K562 (cell line): ENCODE measurements around the gene ADCY4. TPM values are rescaled to one million over a fixed set of nuclear protein-coding genes. Genes with fewer than 3 reads are reported as not detected.

Experiments
- ATAC-seq: fragments of 200-7000 bp; cut with Tn5 transposase; 3 replicates; pipeline ENCODE4 v1.9.1; 2020; ENCODE audit warnings: moderate library complexity
- BruUV-seq: library from RNA; stranded (reverse); fragments of 400-500 nt; replicated peaks from 2 replicates; lab custom pipeline; 2021; lab: Mats Ljungman, UMichigan
- CTCF ChIA-PET: fragments of 300-600 bp; formaldehyde crosslinking; extraction: SDS; loops from one replicate; lab custom pipeline; 2021; ENCODE audit warnings: low intra/inter-chr PET ratio; lab: Yijun Ruan, JAX
- POLR2A ChIA-PET: fragments of 300-600, 350-650 bp; sonication (Branson Sonifier 250); formaldehyde crosslinking; extraction: SDS; loops from one replicate; lab custom pipeline; 2021; ENCODE audit warnings: antibody characterized with exemption, inconsistent platforms; lab: Yijun Ruan, JAX
- DNase-seq, 4 experiments: peaks; one replicate each; pipeline versions ENCODE4 v3.0.0 to v3.0.0-alpha.2; 2011 to 2018; ENCODE audit warnings: low spot score in 3 of 4, mixed read lengths in 3 of 4; ENCODE audit errors: extremely low read depth in 1 of 4
- FAIRE-seq: peaks from 2 replicates; lab custom pipeline; 2011; peaks lifted over from hg19 to GRCh38; lab: Jason Lieb, UNC
- H2AFZ ChIP-seq: 2 replicates; pipeline ENCODE4 v1.6.0; 2011; ENCODE audit warnings: low read depth, low read length, control low read depth, inconsistent platforms
- H3K27ac ChIP-seq: fragments of 200-600 bp; 3 replicates; pipeline ENCODE4 v1.8.0; 2011; ENCODE audit warnings: low read depth, mild to moderate bottlenecking, control low read depth, inconsistent platforms, low read length, moderate library complexity, mixed read lengths; ENCODE audit errors: extremely low read depth
- H3K27me3 ChIP-seq, 2 experiments: fragments of 300-600 bp in 1 of 2; 2 replicates in 1 of 2; 3 replicates in 1 of 2; pipeline versions ENCODE4 v1.6.0 to v1.8.0; 2011; ENCODE audit warnings: inconsistent platforms in 2 of 2, low read length in 2 of 2, mild to moderate bottlenecking in 1 of 2, mixed read lengths in 1 of 2, moderate library complexity in 1 of 2; ENCODE audit not compliant: control insufficient read depth in 2 of 2, insufficient read depth in 2 of 2
- H3K36me3 ChIP-seq: fragments of 300-600 bp; 3 replicates; pipeline ENCODE4 v1.8.0; 2011; ENCODE audit warnings: mild to moderate bottlenecking, low read length, inconsistent platforms; ENCODE audit not compliant: control insufficient read depth, insufficient read depth
- H3K4me1 ChIP-seq, 2 experiments: fragments of 200-600 bp in 1 of 2; replicated peaks in 1 of 2; 2 replicates in 1 of 2; 3 replicates in 1 of 2; pipeline versions ENCODE4 v1.5.1 to v1.8.0; 2011; ENCODE audit warnings: inconsistent platforms in 2 of 2, low read length in 2 of 2, mild to moderate bottlenecking in 1 of 2, mixed read lengths in 1 of 2, moderate library complexity in 1 of 2; ENCODE audit not compliant: control insufficient read depth in 2 of 2, insufficient read depth in 2 of 2
- H3K4me2 ChIP-seq: 2 replicates; pipeline ENCODE4 v1.6.1; 2011; ENCODE audit warnings: low read length, control low read depth, inconsistent platforms, mixed read lengths; ENCODE audit not compliant: insufficient read depth
- H3K4me3 ChIP-seq: fragments of 200-600 bp; sonication (generic), shearing (Covaris generic); 2 replicates; pipeline ENCODE4 v1.5.1; 2016; ENCODE audit warnings: control low read depth, inconsistent platforms
- H3K79me2 ChIP-seq: fragments of 200-600 bp; 3 replicates; pipeline ENCODE4 v1.8.0; 2011; ENCODE audit warnings: low read length, inconsistent platforms; ENCODE audit not compliant: control insufficient read depth, insufficient read depth
- H3K9ac ChIP-seq, 2 experiments: 2 replicates each; pipeline versions ENCODE4 v1.6.0 to v1.6.1; 2011; ENCODE audit warnings: low read depth in 2 of 2, low read length in 2 of 2, control low read depth in 1 of 2, inconsistent platforms in 1 of 2, mild to moderate bottlenecking in 1 of 2, mixed read lengths in 1 of 2; ENCODE audit not compliant: insufficient read depth in 1 of 2
- H3K9me1 ChIP-seq: one replicate; pipeline ENCODE4 v1.6.0; 2011; ENCODE audit warnings: inconsistent platforms, mild to moderate bottlenecking, low read length, moderate library complexity; ENCODE audit not compliant: control insufficient read depth, insufficient read depth
- H3K9me3 ChIP-seq: replicated peaks from 2 replicates; pipeline ENCODE4 v1.5.1; 2011; ENCODE audit warnings: low read depth, low read length, inconsistent platforms; ENCODE audit not compliant: control insufficient read depth, insufficient read depth
- H4K20me1 ChIP-seq: replicated peaks from 2 replicates; pipeline ENCODE4 v1.6.1; 2011; ENCODE audit warnings: low read length, inconsistent platforms, mixed read lengths; ENCODE audit not compliant: control insufficient read depth, insufficient read depth
- BACH1 ChIP-seq: fragments of 200-800 bp; sonication (Bioruptor generic); IDR thresholded peaks from 2 replicates; pipeline ENCODE4 v1.6.1; 2016; ENCODE audit warnings: missing genetic modification characterization, missing compliant biosample characterization
- MAFG ChIP-seq: fragments of 450-650 bp; conservative IDR thresholded peaks from 2 replicates; pipeline ENCODE4 v1.6.1; 2016; ENCODE audit warnings: missing genetic modification characterization, missing compliant biosample characterization
- NCOA4 ChIP-seq: fragments of 450-650 bp; IDR thresholded peaks from 2 replicates; pipeline ENCODE4 v1.6.1; 2018; ENCODE audit warnings: mild to moderate bottlenecking; ENCODE audit not compliant: partially characterized antibody
- ZNF316 ChIP-seq: fragments of 450-650 bp; IDR thresholded peaks from 2 replicates; pipeline ENCODE4 v1.6.1; 2016
- ZNF324 ChIP-seq: fragments of 250-450 bp; sonication (Bioruptor Pico); IDR thresholded peaks from 2 replicates; pipeline ENCODE4 v1.4.0; 2020; ENCODE audit warnings: mild to moderate bottlenecking
- ZNF75A ChIP-seq: fragments of 450-650 bp; formaldehyde crosslinking; IDR thresholded peaks from 2 replicates; pipeline ENCODE4 v1.4.0; 2020; ENCODE audit warnings: mild to moderate bottlenecking
- WGBS: fragments of 100-300 bp; shearing (Covaris generic); methylation state at CpG from one replicate; pipeline ENCODE4 v1.1.6; 2016; ENCODE audit warnings: low coverage, mixed read lengths; ENCODE audit not compliant: insufficient coverage; ENCODE audit errors: missing lambda C conversion rate; 5-methylcytosine and 5-hydroxymethylcytosine counted together
- in situ Hi-C: fragments of 300-500 bp; cut with MboI; formaldehyde crosslinking; loops from 4 replicates; pipeline ENCODE4 v1.15.0; 2018; ENCODE audit warnings: inconsistent platforms, mixed read lengths
- intact Hi-C: fragments of 100-400 bp; cut with micrococcal nuclease; formaldehyde crosslinking; loops from 2 replicates; pipeline ENCODE4 v1.14.2; 2022
- polyA plus RNA-seq, 8 experiments: library from polyadenylated mRNA; depleted of rRNA in 4 of 8; stranded (reverse) in 5 of 8; unstranded in 3 of 8; fragments of >200 nt; fragmentation: Nextera tagmentation in 2 of 8; fragmentation: Illumina TruSeq in 1 of 8; extraction: Ambion mirVana in 2 of 8; extraction: Trizol in 1 of 8; gene quantifications; 2 replicates each; pipeline versions ENCODE4 v1.2.1 to v1.2.3, GENCODE V29; 2011 to 2014; ENCODE audit warnings: inconsistent platforms in 1 of 8, missing spikeins in 1 of 8
- total RNA-seq, 7 experiments: library from RNA; depleted of rRNA in 6 of 7; stranded (reverse); fragments of >200 nt in 6 of 7; fragmentation: Illumina TruSeq in 2 of 7; extraction: Trizol in 2 of 7; gene quantifications; 2 replicates each; pipeline versions ENCODE4 v1.2.1 to v1.2.3, GENCODE V29; 2011 to 2021; ENCODE audit warnings: low replicate concordance in 1 of 7
- TF ChIP-seq, protein P1 (sequence below): fragments of 250-450 bp; sonication (Bioruptor Pico); IDR thresholded peaks from 2 replicates; pipeline ENCODE4 v1.4.0; 2020
- TF ChIP-seq, protein P2 (sequence below), 2 experiments: fragments of 450-650 bp; IDR thresholded peaks; 2 replicates each; pipeline ENCODE4 v1.6.1; 2016; ENCODE audit warnings: mild to moderate bottlenecking in 2 of 2, borderline replicate concordance in 1 of 2, low read depth in 1 of 2, moderate library complexity in 1 of 2
- TF ChIP-seq, protein P3 (sequence below), 2 experiments: fragments of 450-650 bp in 1 of 2; sonication (generic) in 1 of 2; formaldehyde crosslinking in 1 of 2; IDR thresholded peaks in 1 of 2; conservative IDR thresholded peaks in 1 of 2; 2 replicates each; pipeline versions ENCODE4 v1.6.1 to v1.8.1; 2016 to 2023; ENCODE audit warnings: mild to moderate bottlenecking in 2 of 2, moderate library complexity in 2 of 2, inconsistent platforms in 1 of 2, missing genetic modification reagents in 1 of 2

Gene ADCY4
- total and polyA plus RNA-seq, 9 of the 15 experiments (the other 6 are each of a cell fraction or from before 2014, with no cell fraction given): 0.04 to 0.31 (median 0.15) TPM; not detected in 2

DNA sequence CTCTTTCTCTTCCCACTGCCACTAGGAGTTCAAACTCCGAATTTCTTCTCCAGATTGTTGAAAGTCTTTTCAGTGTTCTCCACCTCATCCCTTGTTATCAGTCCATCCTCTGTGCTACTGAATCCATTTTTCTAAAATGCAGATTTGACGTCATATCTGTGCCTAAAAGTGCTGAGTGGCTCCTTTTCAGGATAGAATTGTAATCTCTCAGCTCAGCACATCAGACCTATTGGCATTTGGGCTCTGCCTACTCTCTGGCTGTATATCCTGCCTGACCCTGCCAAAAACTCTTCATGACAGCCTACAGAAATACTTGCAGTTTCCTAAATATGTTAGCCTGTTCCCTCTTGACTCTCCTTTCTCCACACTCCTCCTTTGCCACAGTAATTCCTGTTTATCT, 62.4 kb downstream of the ADCY4 start:
- Histone ChIP-seq H3K9me3 (no peaks in the 10 kb centered on the region), H3K9me1 (peaks cover 2% of the 10 kb centered on the region), H3K27me3 (no peaks in the 10 kb centered on the region), H3K9ac (peak overlapping the region in 1 of 2 experiments; percentile 99; a peak in 1 of 4 replicates), H3K36me3 (no peaks in the 10 kb centered on the region; the same call in 2 of the 3 replicates), H3K4me3 (no peak overlapping the region), H3K27ac (no peak overlapping the region), H2AFZ (peak overlapping the region; percentile 19; the same call in 1 of the 2 replicates), H3K4me2 (peak overlapping the region; percentile 92), H4K20me1 (no peaks in the 10 kb centered on the region; the same call in 1 of the 2 replicates), H3K4me1 (peaks cover 26 to 27% of the 10 kb centered on the region in 2 experiments; a peak in 4 of 5 replicates), H3K79me2 (peaks cover 9% of the 10 kb centered on the region; the same call in 1 of the 3 replicates)
- CTCF ChIA-PET: no interaction called here
- in situ Hi-C loops (no loop called here), intact Hi-C loops (no loop called here)
- no TSS peak for BruUV-seq
- FAIRE-seq (peak; percentile 15), ATAC-seq (no peak), DNase-seq (peak in 1 of 4 experiments; percentile 25)
- POLR2A ChIA-PET: interaction anchor here (0.6 to 1.2 kb wide), 3 partner anchors 10 to 136 kb away, joined by 3 to 5 read pairs (median 5); partner anchors contain the start of gene CHMP4A
- 25% methylated on average over 2 of the region's 2 CpGs for WGBS
- TF ChIP-seq NCOA4 (no peak), ZNF316 (peak; percentile 98), ZNF75A (CRISPR knock-in tag) (no peak), MAFG (tag) (peak; percentile 92), ZNF324 (CRISPR knock-in tag) (no peak), BACH1 (tag) (no peak)
- TF ChIP-seq, protein P1, sequence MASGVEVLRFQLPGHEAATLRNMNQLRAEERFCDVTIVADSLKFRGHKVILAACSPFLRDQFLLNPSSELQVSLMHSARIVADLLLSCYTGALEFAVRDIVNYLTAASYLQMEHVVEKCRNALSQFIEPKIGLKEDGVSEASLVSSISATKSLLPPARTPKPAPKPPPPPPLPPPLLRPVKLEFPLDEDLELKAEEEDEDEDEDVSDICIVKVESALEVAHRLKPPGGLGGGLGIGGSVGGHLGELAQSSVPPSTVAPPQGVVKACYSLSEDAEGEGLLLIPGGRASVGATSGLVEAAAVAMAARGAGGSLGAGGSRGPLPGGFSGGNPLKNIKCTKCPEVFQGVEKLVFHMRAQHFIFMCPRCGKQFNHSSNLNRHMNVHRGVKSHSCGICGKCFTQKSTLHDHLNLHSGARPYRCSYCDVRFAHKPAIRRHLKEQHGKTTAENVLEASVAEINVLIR (CRISPR knock-in tag): no peak
- TF ChIP-seq, protein P2, sequence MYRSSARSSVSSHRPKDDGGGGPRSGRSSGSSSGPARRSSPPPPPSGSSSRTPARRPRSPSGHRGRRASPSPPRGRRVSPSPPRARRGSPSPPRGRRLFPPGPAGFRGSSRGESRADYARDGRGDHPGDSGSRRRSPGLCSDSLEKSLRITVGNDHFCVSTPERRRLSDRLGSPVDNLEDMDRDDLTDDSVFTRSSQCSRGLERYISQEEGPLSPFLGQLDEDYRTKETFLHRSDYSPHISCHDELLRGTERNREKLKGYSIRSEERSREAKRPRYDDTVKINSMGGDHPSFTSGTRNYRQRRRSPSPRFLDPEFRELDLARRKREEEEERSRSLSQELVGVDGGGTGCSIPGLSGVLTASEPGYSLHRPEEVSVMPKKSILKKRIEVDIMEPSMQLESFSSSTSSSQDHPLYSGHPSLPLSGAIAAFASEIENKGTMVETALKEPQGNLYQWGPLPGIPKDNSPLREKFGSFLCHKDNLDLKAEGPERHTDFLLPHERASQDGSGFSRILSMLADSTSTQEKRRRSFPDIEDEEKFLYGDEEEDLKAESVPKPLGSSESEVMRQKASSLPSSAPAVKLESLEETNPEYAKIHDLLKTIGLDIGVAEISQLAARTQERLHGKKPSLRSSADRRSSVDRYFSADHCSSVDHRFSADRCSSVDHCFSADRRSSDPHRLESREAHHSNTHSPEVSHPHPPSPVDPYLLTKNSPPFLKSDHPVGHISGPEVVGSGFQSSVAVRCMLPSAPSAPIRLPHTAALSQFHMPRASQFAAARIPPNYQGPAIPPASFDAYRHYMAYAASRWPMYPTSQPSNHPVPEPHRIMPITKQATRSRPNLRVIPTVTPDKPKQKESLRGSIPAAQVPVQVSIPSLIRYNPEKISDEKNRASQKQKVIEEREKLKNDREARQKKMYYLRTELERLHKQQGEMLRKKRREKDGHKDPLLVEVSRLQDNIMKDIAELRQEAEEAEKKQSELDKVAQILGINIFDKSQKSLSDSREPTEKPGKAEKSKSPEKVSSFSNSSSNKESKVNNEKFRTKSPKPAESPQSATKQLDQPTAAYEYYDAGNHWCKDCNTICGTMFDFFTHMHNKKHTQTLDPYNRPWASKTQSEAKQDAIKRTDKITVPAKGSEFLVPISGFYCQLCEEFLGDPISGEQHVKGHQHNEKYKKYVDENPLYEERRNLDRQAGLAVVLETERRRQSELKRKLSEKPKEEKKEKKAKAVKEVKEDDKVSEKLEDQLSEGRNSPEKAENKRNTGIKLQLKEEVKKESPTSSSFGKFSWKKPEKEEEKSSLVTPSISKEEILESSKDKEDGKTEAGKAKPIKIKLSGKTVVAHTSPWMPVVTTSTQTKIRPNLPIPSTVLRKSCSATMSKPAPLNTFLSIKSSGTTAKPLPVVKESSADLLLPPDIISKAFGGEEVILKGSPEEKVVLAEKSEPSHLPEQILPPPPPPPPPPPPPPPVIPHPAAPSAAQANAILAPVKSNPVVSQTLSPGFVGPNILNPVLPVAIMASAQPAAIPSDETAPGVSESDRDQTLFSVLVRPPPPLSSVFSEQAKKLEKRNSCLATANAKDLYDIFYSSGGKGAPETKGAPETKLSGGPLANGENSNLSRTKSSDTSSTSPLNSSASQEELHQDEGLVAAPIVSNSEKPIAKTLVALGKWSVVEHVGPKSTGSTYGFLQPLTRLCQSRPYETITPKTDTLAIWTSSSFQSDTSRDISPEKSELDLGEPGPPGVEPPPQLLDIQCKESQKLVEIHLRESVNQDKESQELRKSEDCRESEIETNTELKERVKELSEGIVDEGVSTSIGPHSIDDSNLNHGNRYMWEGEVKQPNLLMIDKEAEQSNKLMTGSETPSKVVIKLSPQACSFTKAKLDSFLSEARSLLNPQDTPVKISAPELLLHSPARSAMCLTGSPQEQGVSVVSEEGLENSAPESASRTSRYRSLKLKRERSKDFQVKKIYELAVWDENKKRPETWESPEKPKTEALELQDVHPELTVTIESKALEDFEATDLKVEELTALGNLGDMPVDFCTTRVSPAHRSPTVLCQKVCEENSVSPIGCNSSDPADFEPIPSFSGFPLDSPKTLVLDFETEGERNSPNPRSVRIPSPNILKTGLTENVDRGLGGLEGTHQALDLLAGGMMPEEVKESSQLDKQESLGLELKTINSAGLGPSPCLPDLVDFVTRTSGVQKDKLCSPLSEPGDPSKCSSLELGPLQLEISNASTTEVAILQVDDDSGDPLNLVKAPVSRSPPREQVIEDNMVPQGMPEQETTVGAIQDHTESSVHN (IDR thresholded peaks at IDR 0.05; ENCODE audit: borderline replicate concordance in 1 of 2, low read depth in 1 of 2): no peak
- TF ChIP-seq, protein P3, sequence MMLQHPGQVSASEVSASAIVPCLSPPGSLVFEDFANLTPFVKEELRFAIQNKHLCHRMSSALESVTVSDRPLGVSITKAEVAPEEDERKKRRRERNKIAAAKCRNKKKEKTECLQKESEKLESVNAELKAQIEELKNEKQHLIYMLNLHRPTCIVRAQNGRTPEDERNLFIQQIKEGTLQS (IDR thresholded peaks at IDR 0.05): no peak
- TF ChIP-seq, protein P3 (CRISPR knock-in tag; conservative IDR thresholded peaks at IDR 0.05): no peak
